Measurements from ENCODE around the gene NLRP5.

The NLRP5 gene

GRCh38 chr19:56094449-56094848 is 107.9 kb downstream of the NLRP5 start:
- no peak for TF ChIP-seq ZSCAN30 (tag by site-specific recombination; IDR thresholded peaks at IDR 0.05)
- TF ChIP-seq ZNF768 (tag by site-specific recombination; IDR thresholded peaks at IDR 0.05): no peak
- no peak for TF ChIP-seq ZNF513 (tag by site-specific recombination; IDR thresholded peaks at IDR 0.05)
- ChIA-PET POLR2A (no interaction called here), CTCF (interaction anchor here (3.7 kb wide), 1 partner anchor 13 kb away, joined by 15 read pairs; no protein-coding TSS in a partner anchor)
- peaks cover 5% of the 10 kb centered on the region for H3K4me1 ChIP-seq (ENCODE audit: control insufficient read depth, insufficient read depth, low read length)
- no peaks in the 10 kb centered on the region for H3K9me3 ChIP-seq (ENCODE audit: control insufficient read depth, insufficient read depth, low read depth, low read length)
- H3K36me3 ChIP-seq (ENCODE audit: control insufficient read depth in 2 of 2, insufficient read depth in 1 of 2, low read length in 2 of 2): peaks cover 8 to 44% of the 10 kb centered on the region in 2 experiments; a peak in 2 of 3 replicates
- H3K4me3 ChIP-seq (ENCODE audit: low read depth, low read length): no peak overlapping the region
- no peak overlapping the region for H3K27ac ChIP-seq (ENCODE audit: extremely low read depth, low read depth, low read length)

GRCh38 chr19:56096665-56097064 is 110.1 kb downstream of the NLRP5 start:
- ChIA-PET CTCF (interaction anchor here (0.7 to 3.7 kb wide), 2 partner anchors 15 to 175 kb away, joined by 4 to 15 read pairs; no protein-coding TSS in a partner anchor), POLR2A (no interaction called here)
- peaks cover 8 to 56% of the 10 kb centered on the region in 2 experiments; a peak in 2 of 3 replicates for H3K36me3 ChIP-seq (ENCODE audit: control insufficient read depth in 2 of 2, insufficient read depth in 1 of 2, low read length in 2 of 2)

More at GRCh38 chr19:56096665-56097064, 110.1 kb downstream of the NLRP5 start:
- Histone ChIP-seq H3K4me1 (ENCODE audit: control insufficient read depth, insufficient read depth, low read length) (no peaks in the 10 kb centered on the region), H3K27ac (ENCODE audit: extremely low read depth, low read depth, low read length) (no peak overlapping the region), H3K9me3 (ENCODE audit: control insufficient read depth, insufficient read depth, low read depth, low read length) (no peaks in the 10 kb centered on the region), H3K4me3 (ENCODE audit: low read depth, low read length) (no peak overlapping the region)
- TF ChIP-seq ZNF18 (tag by site-specific recombination; IDR thresholded peaks at IDR 0.05) (no peak), ZSCAN16 (tag by site-specific recombination; IDR thresholded peaks at IDR 0.05) (no peak), REST (tag by site-specific recombination; IDR thresholded peaks at IDR 0.05) (no peak), ZNF169 (tag by site-specific recombination; IDR thresholded peaks at IDR 0.05) (no peak), ZNF777 (tag by site-specific recombination; IDR thresholded peaks at IDR 0.05; ENCODE audit: borderline replicate concordance) (no peak), ZNF2 (tag by site-specific recombination; IDR thresholded peaks at IDR 0.05) (no peak), ZNF501 (tag by site-specific recombination; IDR thresholded peaks at IDR 0.05) (no peak), ZEB2 (tag by site-specific recombination; IDR thresholded peaks at IDR 0.05) (no peak), ZNF394 (tag by site-specific recombination; IDR thresholded peaks at IDR 0.05; ENCODE audit: borderline replicate concordance) (no peak), ZBTB8A (tag by site-specific recombination; IDR thresholded peaks at IDR 0.05) (no peak), ZNF776 (tag by site-specific recombination; IDR thresholded peaks at IDR 0.05; ENCODE audit: borderline replicate concordance) (no peak), ZNF362 (tag by site-specific recombination; IDR thresholded peaks at IDR 0.05) (no peak)
